Erythroblast (primary cell): ENCODE results near the gene MRPS17.

Experiments used
- DNase-seq, 2 experiments: peaks; one replicate each; lab custom pipeline; 2025; lab: John Stamatoyannopoulos, UW
- GATA1 ChIP-seq: IDR thresholded peaks from 2 replicates; pipeline ENCODE4 v1.6.1; 2011; ENCODE audit warnings: low read depth, mild to moderate bottlenecking, control low read depth, low read length, moderate library complexity
- POLR2A ChIP-seq: IDR thresholded peaks from 2 replicates; pipeline ENCODE4 v1.6.1; 2011; ENCODE audit warnings: mild to moderate bottlenecking, low read length

MRPS17 gene

GRCh38 chr7:55996856-55997500, 45.3 kb downstream of the MRPS17 start:
- no peak for DNase-seq
- TF ChIP-seq POLR2A (no peak), GATA1 (no peak)

- TF ChIP-seq GATA1 = no peak
- TF ChIP-seq POLR2A = no peak
- DNase-seq = no peak
Measured at GRCh38 chr7:56003749-56004148, 52.1 kb downstream of the MRPS17 start.
